GM23338 (cell line): ENCODE results near the gene UBE3A. TPM values are rescaled to one million over a fixed set of nuclear protein-coding genes. Genes with fewer than 3 reads are reported as not detected.

Experiments
- ATAC-seq: fragments of 200-7000 bp; cut with Tn5 transposase; 3 replicates; pipeline ENCODE4 v1.9.1; 2020
- DNase-seq: peaks from one replicate; pipeline ENCODE4 v3.0.0-alpha.2; 2015; ENCODE audit warnings: low spot score
- H2AFZ ChIP-seq: fragments of 200-600 bp; sonication (generic); 2 replicates; pipeline ENCODE4 v1.8.0; 2016; ENCODE audit warnings: antibody characterized with exemption, mild to moderate bottlenecking, moderate library complexity
- H3F3A ChIP-seq: fragments of 200-600 bp; sonication (generic); replicated peaks from 2 replicates; pipeline ENCODE4 v1.8.0; 2017; ENCODE audit warnings: antibody characterized with exemption, mixed run types, low read depth
- H3K27ac ChIP-seq: fragments of 200-600 bp; sonication (generic); 2 replicates; pipeline ENCODE4 v1.6.1; 2016; ENCODE audit warnings: low read depth
- H3K27me3 ChIP-seq: fragments of 200-600 bp; sonication (generic); 2 replicates; pipeline ENCODE4 v1.8.0; 2016; ENCODE audit warnings: mild to moderate bottlenecking, mixed run types, moderate library complexity; ENCODE audit not compliant: insufficient read depth
- H3K36me3 ChIP-seq: fragments of 200-600 bp; sonication (generic); 2 replicates; pipeline ENCODE4 v1.8.0; 2016; ENCODE audit warnings: mild to moderate bottlenecking; ENCODE audit not compliant: insufficient read depth
- H3K4me1 ChIP-seq: fragments of 200-600 bp; sonication (generic); 2 replicates; pipeline ENCODE4 v1.8.0; 2016; ENCODE audit warnings: mild to moderate bottlenecking, moderate library complexity; ENCODE audit not compliant: insufficient read depth
- H3K4me2 ChIP-seq: fragments of 200-600 bp; sonication (generic); 2 replicates; pipeline ENCODE4 v1.7.1; 2017; ENCODE audit warnings: mixed run types
- H3K4me3 ChIP-seq: fragments of 200-600 bp; sonication (generic); 2 replicates; pipeline ENCODE4 v1.6.1; 2016; ENCODE audit warnings: mixed run types
- H3K79me2 ChIP-seq: fragments of 200-600 bp; sonication (generic); replicated peaks from 2 replicates; pipeline ENCODE4 v1.8.0; 2017; ENCODE audit warnings: mild to moderate bottlenecking; ENCODE audit not compliant: insufficient read depth
- H3K9me2 ChIP-seq: fragments of 200-600 bp; sonication (generic); 2 replicates; pipeline ENCODE4 v1.8.0; 2017; ENCODE audit not compliant: insufficient read depth
- H4K20me1 ChIP-seq: fragments of 200-600 bp; sonication (generic); replicated peaks from 2 replicates; pipeline ENCODE4 v1.8.0; 2017; ENCODE audit warnings: mild to moderate bottlenecking; ENCODE audit not compliant: insufficient read depth
- H3K27ac Mint-ChIP-seq: 2 replicates; pipeline ENCODE4 v1.8.0; 2020; ENCODE audit warnings: inconsistent platforms, mild to moderate bottlenecking, moderate library complexity, mixed read lengths
- H3K27me3 Mint-ChIP-seq: 3 replicates; pipeline ENCODE4 v1.8.0; 2022; ENCODE audit warnings: low read depth, mild to moderate bottlenecking, moderate library complexity, mixed read lengths, inconsistent platforms; ENCODE audit not compliant: insufficient read depth, poor library complexity
- H3K36me3 Mint-ChIP-seq: 3 replicates; pipeline ENCODE4 v1.8.0; 2021; ENCODE audit warnings: low read depth, mild to moderate bottlenecking, inconsistent platforms, moderate library complexity, mixed read lengths
- H3K4me1 Mint-ChIP-seq: 3 replicates; pipeline ENCODE4 v1.8.0; 2020; ENCODE audit warnings: mild to moderate bottlenecking, inconsistent platforms, mixed read lengths
- H3K4me3 Mint-ChIP-seq: 3 replicates; pipeline ENCODE4 v1.8.0; 2021; ENCODE audit warnings: moderate library complexity, mild to moderate bottlenecking, inconsistent platforms, mixed read lengths
- H3K9me3 Mint-ChIP-seq: 3 replicates; pipeline ENCODE4 v1.8.0; 2020; ENCODE audit warnings: moderate library complexity, mild to moderate bottlenecking, inconsistent platforms, mixed read lengths
- CREB1 ChIP-seq: fragments of 250-450 bp; sonication (Bioruptor Pico); IDR thresholded peaks from 2 replicates; pipeline ENCODE4 v1.5.0; 2020; ENCODE audit warnings: low read depth, mild to moderate bottlenecking, moderate library complexity
- CTCF ChIP-seq, 2 experiments: fragments of 200-600 bp in 1 of 2; sonication (generic) in 1 of 2; conservative IDR thresholded peaks; 2 replicates each; pipeline versions ENCODE4 v1.5.1 to v1.6.1; 2016 to 2017; ENCODE audit warnings: antibody characterized with exemption in 2 of 2, low read depth in 2 of 2, mild to moderate bottlenecking in 2 of 2, moderate library complexity in 1 of 2
- EZH2 ChIP-seq: fragments of 200-600 bp; sonication (generic); IDR thresholded peaks from one replicate; pipeline ENCODE4 v1.8.0; 2017; ENCODE audit warnings: antibody characterized with exemption, mild to moderate bottlenecking, low read depth; ENCODE audit not compliant: unreplicated experiment
- EZH2phosphoT487 ChIP-seq: fragments of 200-600 bp; sonication (generic); IDR thresholded peaks from one replicate; pipeline ENCODE4 v1.8.1; 2018; ENCODE audit warnings: antibody characterized with exemption; ENCODE audit not compliant: unreplicated experiment
- JUNB ChIP-seq: IDR thresholded peaks from one replicate; pipeline ENCODE4 v1.6.1; 2016; ENCODE audit warnings: antibody characterized with exemption; ENCODE audit not compliant: unreplicated experiment
- NANOG ChIP-seq: IDR thresholded peaks from 2 replicates; pipeline ENCODE4 v1.6.1; 2016; ENCODE audit warnings: antibody characterized with exemption, borderline replicate concordance
- POLR2AphosphoS5 ChIP-seq: IDR thresholded peaks from 2 replicates; pipeline ENCODE4 v1.6.1; 2016; ENCODE audit warnings: antibody characterized with exemption, low read depth
- REST ChIP-seq: IDR thresholded peaks from one replicate; pipeline ENCODE4 v1.6.1; 2018; ENCODE audit warnings: antibody characterized with exemption; ENCODE audit not compliant: unreplicated experiment
- ZNF114 ChIP-seq: fragments of 250-450 bp; sonication (Bioruptor Pico); IDR thresholded peaks from 2 replicates; pipeline ENCODE4 v1.5.0; 2020; ENCODE audit warnings: mild to moderate bottlenecking, moderate library complexity
- ZNF331 ChIP-seq: fragments of 250-450 bp; sonication (Bioruptor Pico); IDR thresholded peaks from 2 replicates; pipeline ENCODE4 v1.5.0; 2020; ENCODE audit warnings: low read depth, mild to moderate bottlenecking, moderate library complexity
- ZNF462 ChIP-seq: fragments of 250-450 bp; sonication (Bioruptor Pico); IDR thresholded peaks from 2 replicates; pipeline ENCODE4 v1.5.0; 2020; ENCODE audit warnings: mild to moderate bottlenecking, moderate library complexity
- polyA plus RNA-seq: library from polyadenylated mRNA; unstranded; fragments of >200 nt; fragmentation: Nextera tagmentation; extraction: Ambion mirVana; gene quantifications from 2 replicates; pipeline ENCODE4 v1.2.1, GENCODE V29; 2016
- total RNA-seq: library from RNA; depleted of rRNA; stranded (reverse); fragments of >200 nt; shearing (Covaris generic); gene quantifications from 2 replicates; pipeline ENCODE4 v1.2.3, GENCODE V29; 2014

UBE3A gene
- total and polyA plus RNA-seq, 2 experiments from 2014 or later = 96.1 to 150 TPM

- Mint-ChIP-seq H3K4me1 (peaks cover 4% of the 10 kb centered on the region; the same call in 1 of the 3 replicates), H3K4me3 (no peak overlapping the region), H3K9me3 (no peaks in the 10 kb centered on the region), H3K27me3 (no peaks in the 10 kb centered on the region), H3K36me3 (peaks cover 54% of the 10 kb centered on the region), H3K27ac (no peak overlapping the region)
- peaks cover 9% of the 10 kb centered on the region for H4K20me1 ChIP-seq
- H3K27me3 ChIP-seq = no peaks in the 10 kb centered on the region
- H3K4me2 ChIP-seq = no peak overlapping the region
- peaks cover 8% of the 10 kb centered on the region; the same call in 1 of the 2 replicates for H3K36me3 ChIP-seq
- H3K9me2 ChIP-seq = no peaks in the 10 kb centered on the region
- H3K4me3 ChIP-seq = no peak overlapping the region
- H3K79me2 ChIP-seq = peaks cover 82% of the 10 kb centered on the region
- ATAC-seq = no peak
- H3K27ac ChIP-seq = no peak overlapping the region
- H3F3A ChIP-seq = no peaks in the 10 kb centered on the region
- H3K4me1 ChIP-seq = no peaks in the 10 kb centered on the region
- no peak for TF ChIP-seq ZNF114 (CRISPR knock-in tag)
- no peak overlapping the region for H2AFZ ChIP-seq
- DNase-seq = no peak
These were observed 64.7 kb downstream of the UBE3A start for GRCh38 chr15:25374143-25374542.

GRCh38 chr15:25372298-25372697 is 66.5 kb downstream of the UBE3A start:
- Histone ChIP-seq H3K4me3 (no peak overlapping the region), H3K4me1 (no peaks in the 10 kb centered on the region), H3F3A (no peaks in the 10 kb centered on the region), H3K9me2 (no peaks in the 10 kb centered on the region), H4K20me1 (no peaks in the 10 kb centered on the region; the same call in 1 of the 2 replicates), H2AFZ (no peak overlapping the region), H3K36me3 (peaks cover 8% of the 10 kb centered on the region; the same call in 1 of the 2 replicates), H3K27ac (no peak overlapping the region), H3K79me2 (peaks cover 82% of the 10 kb centered on the region), H3K27me3 (no peaks in the 10 kb centered on the region), H3K4me2 (no peak overlapping the region)
- Mint-ChIP-seq H3K36me3 (peaks cover 62% of the 10 kb centered on the region), H3K27ac (no peak overlapping the region), H3K27me3 (no peaks in the 10 kb centered on the region), H3K4me3 (no peak overlapping the region), H3K9me3 (no peaks in the 10 kb centered on the region), H3K4me1 (peaks cover 7% of the 10 kb centered on the region; the same call in 2 of the 3 replicates)
- DNase-seq (no peak), ATAC-seq (no peak)
- TF ChIP-seq ZNF331 (CRISPR knock-in tag) = no peak
- no peak for TF ChIP-seq REST
- no peak for TF ChIP-seq CTCF (conservative IDR thresholded peaks at IDR 0.05; ENCODE audit: low read depth in 2 of 2)
- TF ChIP-seq ZNF114 (CRISPR knock-in tag) = no peak
- no peak for TF ChIP-seq NANOG
- no peak for TF ChIP-seq ZNF462
- TF ChIP-seq EZH2 = no peak
- TF ChIP-seq CREB1 (CRISPR knock-in tag) = no peak
- no peak for TF ChIP-seq JUNB
- no peak for TF ChIP-seq EZH2phosphoT487
- no peak for TF ChIP-seq POLR2AphosphoS5
